GM23338 (cell line): Measurements from ENCODE around the gene ZNF492. TPM values are rescaled to one million over a fixed set of nuclear protein-coding genes. Genes with fewer than 3 reads are reported as not detected.

Source experiments
- ATAC-seq: fragments of 200-7000 bp; cut with Tn5 transposase; 3 replicates; pipeline ENCODE4 v1.9.1; 2020
- DNase-seq: peaks from one replicate; pipeline ENCODE4 v3.0.0-alpha.2; 2015; ENCODE audit warnings: low spot score
- H2AFZ ChIP-seq: fragments of 200-600 bp; sonication (generic); 2 replicates; pipeline ENCODE4 v1.8.0; 2016; ENCODE audit warnings: antibody characterized with exemption, mild to moderate bottlenecking, moderate library complexity
- H3F3A ChIP-seq: fragments of 200-600 bp; sonication (generic); replicated peaks from 2 replicates; pipeline ENCODE4 v1.8.0; 2017; ENCODE audit warnings: antibody characterized with exemption, mixed run types, low read depth
- H3K27ac ChIP-seq: fragments of 200-600 bp; sonication (generic); 2 replicates; pipeline ENCODE4 v1.6.1; 2016; ENCODE audit warnings: low read depth
- H3K27me3 ChIP-seq: fragments of 200-600 bp; sonication (generic); 2 replicates; pipeline ENCODE4 v1.8.0; 2016; ENCODE audit warnings: mild to moderate bottlenecking, mixed run types, moderate library complexity; ENCODE audit not compliant: insufficient read depth
- H3K36me3 ChIP-seq: fragments of 200-600 bp; sonication (generic); 2 replicates; pipeline ENCODE4 v1.8.0; 2016; ENCODE audit warnings: mild to moderate bottlenecking; ENCODE audit not compliant: insufficient read depth
- H3K4me1 ChIP-seq: fragments of 200-600 bp; sonication (generic); 2 replicates; pipeline ENCODE4 v1.8.0; 2016; ENCODE audit warnings: mild to moderate bottlenecking, moderate library complexity; ENCODE audit not compliant: insufficient read depth
- H3K4me2 ChIP-seq: fragments of 200-600 bp; sonication (generic); 2 replicates; pipeline ENCODE4 v1.7.1; 2017; ENCODE audit warnings: mixed run types
- H3K4me3 ChIP-seq: fragments of 200-600 bp; sonication (generic); 2 replicates; pipeline ENCODE4 v1.6.1; 2016; ENCODE audit warnings: mixed run types
- H3K79me2 ChIP-seq: fragments of 200-600 bp; sonication (generic); replicated peaks from 2 replicates; pipeline ENCODE4 v1.8.0; 2017; ENCODE audit warnings: mild to moderate bottlenecking; ENCODE audit not compliant: insufficient read depth
- H3K9me2 ChIP-seq: fragments of 200-600 bp; sonication (generic); 2 replicates; pipeline ENCODE4 v1.8.0; 2017; ENCODE audit not compliant: insufficient read depth
- H4K20me1 ChIP-seq: fragments of 200-600 bp; sonication (generic); replicated peaks from 2 replicates; pipeline ENCODE4 v1.8.0; 2017; ENCODE audit warnings: mild to moderate bottlenecking; ENCODE audit not compliant: insufficient read depth
- H3K27ac Mint-ChIP-seq: 2 replicates; pipeline ENCODE4 v1.8.0; 2020; ENCODE audit warnings: inconsistent platforms, mild to moderate bottlenecking, moderate library complexity, mixed read lengths
- H3K27me3 Mint-ChIP-seq: 3 replicates; pipeline ENCODE4 v1.8.0; 2022; ENCODE audit warnings: low read depth, mild to moderate bottlenecking, moderate library complexity, mixed read lengths, inconsistent platforms; ENCODE audit not compliant: insufficient read depth, poor library complexity
- H3K36me3 Mint-ChIP-seq: 3 replicates; pipeline ENCODE4 v1.8.0; 2021; ENCODE audit warnings: low read depth, mild to moderate bottlenecking, inconsistent platforms, moderate library complexity, mixed read lengths
- H3K4me1 Mint-ChIP-seq: 3 replicates; pipeline ENCODE4 v1.8.0; 2020; ENCODE audit warnings: mild to moderate bottlenecking, inconsistent platforms, mixed read lengths
- H3K4me3 Mint-ChIP-seq: 3 replicates; pipeline ENCODE4 v1.8.0; 2021; ENCODE audit warnings: moderate library complexity, mild to moderate bottlenecking, inconsistent platforms, mixed read lengths
- H3K9me3 Mint-ChIP-seq: 3 replicates; pipeline ENCODE4 v1.8.0; 2020; ENCODE audit warnings: moderate library complexity, mild to moderate bottlenecking, inconsistent platforms, mixed read lengths
- CREB1 ChIP-seq: fragments of 250-450 bp; sonication (Bioruptor Pico); IDR thresholded peaks from 2 replicates; pipeline ENCODE4 v1.5.0; 2020; ENCODE audit warnings: low read depth, mild to moderate bottlenecking, moderate library complexity
- CTCF ChIP-seq, 2 experiments: fragments of 200-600 bp in 1 of 2; sonication (generic) in 1 of 2; conservative IDR thresholded peaks; 2 replicates each; pipeline versions ENCODE4 v1.5.1 to v1.6.1; 2016 to 2017; ENCODE audit warnings: antibody characterized with exemption in 2 of 2, low read depth in 2 of 2, mild to moderate bottlenecking in 2 of 2, moderate library complexity in 1 of 2
- ETS1 ChIP-seq: IDR thresholded peaks from 2 replicates; pipeline ENCODE4 v1.6.1; 2016; ENCODE audit warnings: antibody characterized with exemption
- EZH2 ChIP-seq: fragments of 200-600 bp; sonication (generic); IDR thresholded peaks from one replicate; pipeline ENCODE4 v1.8.0; 2017; ENCODE audit warnings: antibody characterized with exemption, mild to moderate bottlenecking, low read depth; ENCODE audit not compliant: unreplicated experiment
- EZH2phosphoT487 ChIP-seq: fragments of 200-600 bp; sonication (generic); IDR thresholded peaks from one replicate; pipeline ENCODE4 v1.8.1; 2018; ENCODE audit warnings: antibody characterized with exemption; ENCODE audit not compliant: unreplicated experiment
- JUNB ChIP-seq: IDR thresholded peaks from one replicate; pipeline ENCODE4 v1.6.1; 2016; ENCODE audit warnings: antibody characterized with exemption; ENCODE audit not compliant: unreplicated experiment
- NANOG ChIP-seq: IDR thresholded peaks from 2 replicates; pipeline ENCODE4 v1.6.1; 2016; ENCODE audit warnings: antibody characterized with exemption, borderline replicate concordance
- POLR2AphosphoS5 ChIP-seq: IDR thresholded peaks from 2 replicates; pipeline ENCODE4 v1.6.1; 2016; ENCODE audit warnings: antibody characterized with exemption, low read depth
- REST ChIP-seq: IDR thresholded peaks from one replicate; pipeline ENCODE4 v1.6.1; 2018; ENCODE audit warnings: antibody characterized with exemption; ENCODE audit not compliant: unreplicated experiment
- STAT1 ChIP-seq: IDR thresholded peaks from one replicate; pipeline ENCODE4 v1.6.1; 2016; ENCODE audit warnings: antibody characterized with exemption; ENCODE audit not compliant: unreplicated experiment
- ZNF114 ChIP-seq: fragments of 250-450 bp; sonication (Bioruptor Pico); IDR thresholded peaks from 2 replicates; pipeline ENCODE4 v1.5.0; 2020; ENCODE audit warnings: mild to moderate bottlenecking, moderate library complexity
- ZNF331 ChIP-seq: fragments of 250-450 bp; sonication (Bioruptor Pico); IDR thresholded peaks from 2 replicates; pipeline ENCODE4 v1.5.0; 2020; ENCODE audit warnings: low read depth, mild to moderate bottlenecking, moderate library complexity
- ZNF462 ChIP-seq: fragments of 250-450 bp; sonication (Bioruptor Pico); IDR thresholded peaks from 2 replicates; pipeline ENCODE4 v1.5.0; 2020; ENCODE audit warnings: mild to moderate bottlenecking, moderate library complexity
- polyA plus RNA-seq: library from polyadenylated mRNA; unstranded; fragments of >200 nt; fragmentation: Nextera tagmentation; extraction: Ambion mirVana; gene quantifications from 2 replicates; pipeline ENCODE4 v1.2.1, GENCODE V29; 2016
- total RNA-seq: library from RNA; depleted of rRNA; stranded (reverse); fragments of >200 nt; shearing (Covaris generic); gene quantifications from 2 replicates; pipeline ENCODE4 v1.2.3, GENCODE V29; 2014

The ZNF492 gene
- total and polyA plus RNA-seq, 2 experiments from 2014 or later, result 0.21 to 0.26 TPM

- H3K36me3 Mint-ChIP-seq, result peaks cover 41% of the 10 kb centered on the region
- H3K27me3 Mint-ChIP-seq, result peaks cover 2% of the 10 kb centered on the region
- Histone ChIP-seq H3F3A (no peaks in the 10 kb centered on the region), H3K4me1 (no peaks in the 10 kb centered on the region), H2AFZ (no peak overlapping the region), H3K4me2 (no peak overlapping the region), H3K27me3 (no peaks in the 10 kb centered on the region), H3K4me3 (no peak overlapping the region), H4K20me1 (no peaks in the 10 kb centered on the region), H3K36me3 (no peaks in the 10 kb centered on the region), H3K79me2 (no peaks in the 10 kb centered on the region), H3K27ac (no peak overlapping the region), H3K9me2 (no peaks in the 10 kb centered on the region)
- no peak overlapping the region for H3K27ac Mint-ChIP-seq
- H3K4me1 Mint-ChIP-seq, result no peaks in the 10 kb centered on the region
- TF ChIP-seq REST, result no peak
- no peak for TF ChIP-seq ETS1
- no peak for TF ChIP-seq ZNF462
- no peak for TF ChIP-seq POLR2AphosphoS5
- no peak for TF ChIP-seq CREB1
- TF ChIP-seq ZNF114 (CRISPR knock-in tag), result no peak
- TF ChIP-seq STAT1, result no peak
- TF ChIP-seq EZH2phosphoT487, result no peak
- no peak for TF ChIP-seq NANOG
- TF ChIP-seq ZNF331 (CRISPR knock-in tag), result no peak
- no peak for TF ChIP-seq EZH2
- no peak for TF ChIP-seq CTCF (conservative IDR thresholded peaks at IDR 0.05; ENCODE audit: low read depth in 2 of 2)
- TF ChIP-seq JUNB, result no peak
- ATAC-seq, result no peak
- H3K4me3 Mint-ChIP-seq, result no peak overlapping the region
- H3K9me3 Mint-ChIP-seq, result peaks cover 88% of the 10 kb centered on the region
- no peak for DNase-seq
These were observed 8.7 kb upstream of the ZNF492 start for GRCh38 chr19:22625266-22626035.
